Osteoblast (primary cell): Measurements from ENCODE around the gene XIRP2. TPM values are rescaled to one million over a fixed set of nuclear protein-coding genes. Genes with fewer than 3 reads are reported as not detected.
A peak's percentile ranks its signal among the peaks of the same experiment; 100 is the strongest.
"Not testable (repeated sequence)": the region's sequence is repeated elsewhere in the genome, so short reads cannot be mapped to it uniquely, and the experiment has no call there.

Experiments used
- DNase-seq: peaks from one replicate; pipeline ENCODE4 v3.0.0; 2011; ENCODE audit warnings: low spot score, mixed read lengths; ENCODE audit not compliant: insufficient read length; ENCODE audit errors: missing footprints
- H2AFZ ChIP-seq: 2 replicates; pipeline ENCODE4 v1.6.0; 2011; ENCODE audit warnings: mild to moderate bottlenecking, low read length
- H3K27ac ChIP-seq: 2 replicates; pipeline ENCODE4 v1.5.1; 2011; ENCODE audit warnings: mild to moderate bottlenecking, low read depth, low read length, moderate library complexity
- H3K27me3 ChIP-seq: 2 replicates; pipeline ENCODE4 v1.6.0; 2012; ENCODE audit warnings: mild to moderate bottlenecking, control low read depth, inconsistent platforms, low read length, moderate library complexity; ENCODE audit not compliant: insufficient read depth
- H3K36me3 ChIP-seq: 2 replicates; pipeline ENCODE4 v1.5.1; 2011; ENCODE audit warnings: mild to moderate bottlenecking, low read length, control low read depth, moderate library complexity; ENCODE audit not compliant: insufficient read depth
- H3K4me1 ChIP-seq: 2 replicates; pipeline ENCODE4 v1.5.1; 2011; ENCODE audit warnings: mild to moderate bottlenecking, low read length, control low read depth, moderate library complexity; ENCODE audit not compliant: insufficient read depth
- H3K4me2 ChIP-seq: 2 replicates; pipeline ENCODE4 v1.6.0; 2011; ENCODE audit warnings: mild to moderate bottlenecking, low read length; ENCODE audit not compliant: insufficient read depth
- H3K4me3 ChIP-seq: fragments of 200-600 bp; sonication (generic); 3 replicates; pipeline ENCODE4 v1.5.1; 2012; ENCODE audit warnings: mild to moderate bottlenecking, low read length, inconsistent platforms; ENCODE audit not compliant: insufficient read depth
- H3K79me2 ChIP-seq: 2 replicates; pipeline ENCODE4 v1.6.0; 2012; ENCODE audit warnings: mild to moderate bottlenecking, low read length, control low read depth, inconsistent platforms; ENCODE audit not compliant: insufficient read depth
- H3K9me3 ChIP-seq: 2 replicates; pipeline ENCODE4 v1.5.1; 2011; ENCODE audit warnings: low read depth, low read length, control low read depth
- H4K20me1 ChIP-seq: 2 replicates; pipeline ENCODE4 v1.6.0; 2012; ENCODE audit warnings: mild to moderate bottlenecking, low read length, control low read depth; ENCODE audit not compliant: insufficient read depth
- CTCF ChIP-seq: IDR thresholded peaks from 2 replicates; pipeline ENCODE4 v1.5.1; 2011; ENCODE audit warnings: mild to moderate bottlenecking, low read depth, low read length, moderate library complexity; ENCODE audit errors: extremely low read depth
- total RNA-seq: library from RNA; depleted of rRNA; stranded (reverse); fragments of >200 nt; gene quantifications from 2 replicates; pipeline ENCODE4 v1.2.3, GENCODE V29; 2012

XIRP2 gene
- total RNA-seq, 1 donor: not detected

- H4K20me1 ChIP-seq: no peaks in the 10 kb centered on the region
- H3K4me2 ChIP-seq: no peak overlapping the region
- DNase-seq: no peak
- H3K79me2 ChIP-seq: no peaks in the 10 kb centered on the region
- H3K27me3 ChIP-seq: no peaks in the 10 kb centered on the region
- H3K36me3 ChIP-seq: no peaks in the 10 kb centered on the region
- no peak overlapping the region for H3K27ac ChIP-seq
- H3K4me3 ChIP-seq: no peak overlapping the region
- no peaks in the 10 kb centered on the region for H3K9me3 ChIP-seq
- TF ChIP-seq CTCF: no peak
- no peaks in the 10 kb centered on the region for H3K4me1 ChIP-seq
- H2AFZ ChIP-seq: peak overlapping the region; percentile 40
Observed at GRCh38 chr2:167103028-167103756, 214.9 kb downstream of the XIRP2 start.

- Histone ChIP-seq H2AFZ (no peak overlapping the region), H3K36me3 (no peaks in the 10 kb centered on the region), H3K27ac (no peak overlapping the region), H3K9me3 (no peaks in the 10 kb centered on the region), H3K4me1 (no peaks in the 10 kb centered on the region), H4K20me1 (no peaks in the 10 kb centered on the region), H3K4me2 (no peak overlapping the region), H3K79me2 (no peaks in the 10 kb centered on the region), H3K4me3 (no peak overlapping the region), H3K27me3 (no peaks in the 10 kb centered on the region)
- TF ChIP-seq CTCF: no peak
- no peak for DNase-seq
Observed at GRCh38 chr2:167103757-167104133, 215.5 kb downstream of the XIRP2 start.

GRCh38 chr2:167104691-167105090, 216.4 kb downstream of the XIRP2 start:
- Histone ChIP-seq H3K4me3 (no peak overlapping the region), H3K9me3 (no peaks in the 10 kb centered on the region), H3K4me1 (no peaks in the 10 kb centered on the region), H3K27me3 (no peaks in the 10 kb centered on the region), H2AFZ (no peak overlapping the region), H4K20me1 (no peaks in the 10 kb centered on the region), H3K4me2 (no peak overlapping the region), H3K36me3 (no peaks in the 10 kb centered on the region), H3K27ac (no peak overlapping the region), H3K79me2 (no peaks in the 10 kb centered on the region)
- no peak for DNase-seq
- TF ChIP-seq CTCF: no peak

- not testable (repeated sequence) for H3K4me2 ChIP-seq, H3K36me3 ChIP-seq, H4K20me1 ChIP-seq, DNase-seq, H2AFZ ChIP-seq, H3K27me3 ChIP-seq, H3K27ac ChIP-seq, H3K4me1 ChIP-seq, H3K9me3 ChIP-seq, H3K4me3 ChIP-seq, H3K79me2 ChIP-seq
Observed at GRCh38 chr2:167109682-167110081, 221.4 kb downstream of the XIRP2 start.
